Breast epithelium (tissue), 3 donors: Measurements from ENCODE around the gene NBPF12.
"Not testable (repeated sequence)": the region's sequence is repeated elsewhere in the genome, so short reads cannot be mapped to it uniquely, and the experiment has no call there.

Source experiments
- CTCF ChIP-seq, 3 donors: fragments of 450-650 bp; IDR thresholded peaks; one replicate each; pipeline ENCODE4 v1.5.1; 2016 to 2017; ENCODE audit warnings: antibody characterized with exemption in 3 of 3, mild to moderate bottlenecking in 3 of 3, moderate library complexity in 3 of 3
- POLR2AphosphoS5 ChIP-seq, 3 donors: sonication (generic); formaldehyde crosslinking; IDR thresholded peaks; one replicate each; pipeline ENCODE4 v1.6.1; 2017; ENCODE audit warnings: antibody characterized with exemption in 3 of 3

- not testable (repeated sequence) for TF ChIP-seq CTCF, POLR2AphosphoS5 (IDR thresholded peaks at IDR 0.05)
These were observed 106.4 kb downstream of the NBPF12 start for GRCh38 chr1:147044511-147044910.
